IPS DF 4.7 (cell line): ENCODE data around the gene ACTA2.

Experiments used
- DNase-seq: peaks from one replicate; pipeline ENCODE4 v3.0.0-alpha.2; 2013; ENCODE audit warnings: low spot score; ENCODE audit errors: extremely low read depth

ACTA2 gene

GRCh38 chr10:88952647-88953111 is at the start of gene ACTA2:
TSS of gene ACTA2 (minus strand) at chr10:88952773. CDS start at chr10:88948930, 3,843 bp downstream.
- DNase-seq, result no peak

GRCh38 chr10:89001729-89002072 is 49.1 kb upstream of the ACTA2 start:
- no peak for DNase-seq

- no peak for DNase-seq
Measured at GRCh38 chr10:89001024-89001728, 48.6 kb upstream of the ACTA2 start.

- DNase-seq, result no peak
Measured at GRCh38 chr10:88999625-89000024, 47.1 kb upstream of the ACTA2 start.

GRCh38 chr10:88996927-88997326 is 44.4 kb upstream of the ACTA2 start:
- DNase-seq, result no peak

- no peak for DNase-seq
Measured at GRCh38 chr10:88995156-88995876, 42.7 kb upstream of the ACTA2 start.

GRCh38 chr10:88994019-88994418 is 41.4 kb upstream of the ACTA2 start:
- DNase-seq, result no peak

- DNase-seq, result no peak
Measured at GRCh38 chr10:88992921-88993524, 40.5 kb upstream of the ACTA2 start.

- DNase-seq, result no peak
Measured at GRCh38 chr10:88991899-88992320, 39.3 kb upstream of the ACTA2 start.

GRCh38 chr10:88991161-88991898 is 38.8 kb upstream of the ACTA2 start:
- DNase-seq, result no peak

- DNase-seq, result no peak
Measured at GRCh38 chr10:88990384-88991160, 38.0 kb upstream of the ACTA2 start, which contains the start of gene FAS. TSS of gene FAS (plus strand) at chr10:88990798. CDS start at chr10:88990877, 79 bp downstream.

- no peak for DNase-seq
Measured at GRCh38 chr10:88989824-88990383, 37.3 kb upstream of the ACTA2 start.

- DNase-seq, result no peak
Measured at GRCh38 chr10:88989423-88989822, 36.9 kb upstream of the ACTA2 start.

GRCh38 chr10:88987840-88988239 is 35.3 kb upstream of the ACTA2 start:
- no peak for DNase-seq

GRCh38 chr10:88987243-88987725 is 34.7 kb upstream of the ACTA2 start:
- no peak for DNase-seq

- DNase-seq, result no peak
Measured at GRCh38 chr10:88986549-88987242, 34.1 kb upstream of the ACTA2 start.

GRCh38 chr10:88984525-88984924 is 32.0 kb upstream of the ACTA2 start:
- no peak for DNase-seq

- no peak for DNase-seq
Measured at GRCh38 chr10:88983939-88984338, 31.4 kb upstream of the ACTA2 start.

GRCh38 chr10:88983206-88983605 is 30.6 kb upstream of the ACTA2 start:
- no peak for DNase-seq

GRCh38 chr10:88982366-88982765 is 29.8 kb upstream of the ACTA2 start:
- DNase-seq, result no peak
